GM23248 (cell line): Measurements from ENCODE around the gene NDUFB11.

Experiments used
- EZH2 ChIP-seq: fragments of 200-600 bp; sonication (generic); IDR thresholded peaks from 2 replicates; pipeline ENCODE4 v1.6.1; 2018; ENCODE audit warnings: antibody characterized with exemption, mild to moderate bottlenecking; ENCODE audit not compliant: insufficient read depth, poor library complexity, severe bottlenecking
- EZH2phosphoT487 ChIP-seq: fragments of 200-600 bp; sonication (generic); IDR thresholded peaks from 2 replicates; pipeline ENCODE4 v1.6.1; 2018; ENCODE audit warnings: antibody characterized with exemption, moderate library complexity, mild to moderate bottlenecking, low read depth; ENCODE audit not compliant: insufficient read depth

DNA sequence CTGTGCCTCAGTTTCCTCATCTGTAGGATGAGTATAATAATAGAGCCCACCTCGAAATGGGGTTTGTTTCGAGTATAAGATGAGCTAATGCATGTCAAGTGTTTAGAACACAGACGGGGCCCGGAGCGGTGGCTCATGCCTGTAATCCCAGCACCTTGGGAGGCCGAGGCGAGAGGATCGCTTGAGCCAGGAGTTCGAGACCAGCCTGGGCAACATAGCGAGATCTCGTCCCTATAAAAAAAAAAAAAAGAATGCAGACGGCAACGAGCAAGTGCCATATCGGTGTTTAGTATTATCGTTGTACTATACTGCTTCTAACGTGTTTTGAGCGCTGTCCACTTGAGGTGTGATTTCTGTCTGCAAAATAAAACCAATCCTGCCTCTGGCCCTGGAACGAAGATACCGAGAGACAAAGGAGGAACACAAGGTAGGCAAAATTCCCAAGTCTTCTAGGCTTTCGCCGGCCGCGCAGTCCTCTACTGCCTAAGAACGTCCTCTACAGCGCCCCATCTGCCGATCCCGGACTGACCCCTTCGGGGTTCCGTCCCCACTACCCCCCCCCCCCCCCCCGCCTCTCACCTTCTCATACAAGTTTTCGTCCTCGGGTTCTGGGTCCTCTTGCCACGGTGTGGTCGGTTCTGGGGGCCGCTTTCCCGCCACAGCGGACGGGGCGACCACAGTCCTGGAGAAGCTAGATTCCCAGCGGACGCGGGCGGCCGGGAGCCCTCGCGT, 442 bp downstream of the NDUFB11 start:
- TF ChIP-seq EZH2 (no peak), EZH2phosphoT487 (no peak)
